HG02970 (cell line): Measurements from ENCODE around the gene MRPS16.
"Not testable (repeated sequence)": the region's sequence is repeated elsewhere in the genome, so short reads cannot be mapped to it uniquely, and the experiment has no call there.

ENCODE experiments used
- ATAC-seq: cut with Tn5 transposase; IDR thresholded peaks from one replicate; pipeline ENCODE4 v1.9.1; 2021; ENCODE audit warnings: mild to moderate bottlenecking, moderate library complexity, moderate number of reproducible peaks; ENCODE audit not compliant: unreplicated experiment, low FRiP score

The MRPS16 gene

DNA sequence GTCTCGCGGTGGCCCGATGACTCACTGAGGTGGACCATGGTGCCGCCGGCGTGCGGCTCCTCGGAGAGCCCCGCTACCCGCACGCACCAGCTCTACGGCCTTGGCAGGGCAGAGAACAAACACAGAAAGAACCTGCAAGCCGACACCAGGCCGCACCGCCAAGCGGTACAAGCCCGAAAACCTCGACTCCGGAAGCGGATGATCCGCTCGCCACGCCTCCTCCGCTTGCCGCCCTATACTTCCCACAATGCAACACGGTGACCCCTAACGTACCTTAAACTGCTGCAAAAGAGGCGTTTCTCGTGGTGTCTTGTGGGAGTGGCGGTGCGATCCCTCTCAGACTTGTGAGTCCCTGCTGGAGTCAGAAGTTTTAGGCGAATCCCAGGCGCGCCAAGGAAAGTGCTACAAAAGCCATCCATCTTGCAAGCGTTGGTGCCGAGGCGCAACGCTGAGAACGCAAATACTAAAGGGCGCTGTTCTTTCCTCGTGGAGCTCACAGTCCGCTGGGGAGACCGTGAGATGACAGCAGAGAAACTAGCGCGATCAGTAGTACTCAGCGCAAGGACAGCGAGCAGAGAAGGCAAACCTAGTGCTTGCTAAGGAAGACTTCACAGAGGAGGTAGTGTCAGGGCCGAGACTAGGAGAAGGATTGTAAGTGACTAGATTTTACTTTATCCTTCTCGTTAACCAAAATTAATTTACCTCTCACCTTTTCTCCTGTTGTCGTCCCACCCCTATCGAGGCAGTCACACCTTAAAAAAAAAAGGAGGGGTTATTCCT, at the start of gene MRPS16:
Gene MRPS16, minus strand, starts transcription at position 200 of the 780 bp plus-strand sequence. Its CDS starts 162 bp downstream, at position 38.
- peak; percentile 66 for ATAC-seq

DNA sequence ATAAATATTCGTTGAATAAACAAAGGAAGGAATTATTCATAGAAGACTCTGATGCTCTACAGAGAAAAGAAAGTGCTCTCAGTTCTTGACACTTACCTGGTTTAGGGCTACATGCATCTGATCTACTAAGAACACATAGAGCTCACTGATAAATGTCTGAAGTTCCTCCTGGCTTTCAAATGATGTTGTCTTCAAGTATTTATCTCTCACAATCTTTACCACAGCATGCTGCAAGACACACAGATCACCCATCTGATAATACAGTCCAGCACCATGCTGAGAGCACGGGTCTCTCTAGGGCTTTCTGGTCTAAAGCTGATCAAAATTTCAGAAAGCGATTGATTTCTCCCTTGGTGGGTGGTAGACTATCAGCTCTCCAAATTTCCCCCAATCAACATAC, 44.5 kb upstream of the MRPS16 start:
- no peak for ATAC-seq

DNA sequence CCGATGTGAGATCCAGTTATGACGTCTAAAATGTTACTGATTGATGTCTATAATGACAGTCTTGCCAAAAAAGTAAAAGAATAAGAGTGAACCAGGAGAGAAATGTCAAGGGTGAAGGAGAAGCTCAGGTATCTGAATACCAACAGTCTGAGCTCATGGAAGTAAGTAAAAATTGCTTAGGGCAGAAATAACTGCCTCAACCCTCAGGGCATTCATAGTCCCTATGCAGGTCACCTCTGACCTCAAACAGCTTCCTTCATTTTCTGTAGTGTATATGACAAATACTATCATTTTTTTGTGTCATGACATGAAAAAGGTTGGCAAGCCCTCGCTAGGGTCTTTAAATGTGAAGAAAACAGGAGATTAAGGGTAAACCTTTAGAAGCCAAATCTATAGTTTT, 41.0 kb upstream of the MRPS16 start:
- no peak for ATAC-seq

DNA sequence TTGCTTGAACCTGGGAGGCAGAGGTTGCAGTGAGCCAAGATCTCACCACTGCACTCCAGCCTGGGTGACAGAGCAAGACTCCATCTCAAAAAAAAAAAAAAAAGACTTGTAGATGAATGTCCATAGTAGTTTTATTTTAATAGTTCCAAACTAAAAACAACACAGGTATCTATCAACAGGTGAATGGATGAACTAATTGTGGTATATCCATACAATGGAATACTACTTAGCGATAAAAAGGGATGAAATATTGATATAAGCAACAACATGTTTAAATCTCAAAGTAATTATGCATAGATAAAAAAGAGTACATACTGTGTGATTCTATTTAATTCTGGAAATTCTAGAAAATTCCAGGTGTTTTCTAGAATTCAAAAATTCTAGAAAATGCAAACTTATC, 37.5 kb upstream of the MRPS16 start:
- no peak for ATAC-seq

DNA sequence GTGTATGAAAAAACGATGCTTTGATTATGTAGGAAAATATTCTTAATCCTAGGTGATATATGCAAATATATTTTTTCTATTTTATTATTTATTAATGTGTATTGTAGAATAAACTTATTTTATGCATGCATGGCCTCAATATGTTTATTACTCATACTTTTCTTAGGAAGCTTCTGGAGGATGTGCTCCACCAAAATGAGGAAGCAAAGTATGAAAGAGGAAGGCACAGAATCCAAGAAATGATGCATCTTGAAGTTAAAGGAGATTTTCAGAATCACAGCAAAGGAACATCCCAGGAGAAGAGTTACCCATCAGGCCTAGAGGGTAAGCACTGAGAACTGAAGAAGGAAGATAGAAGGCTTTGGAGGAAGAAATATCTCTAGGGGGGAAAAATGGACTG, 35.0 kb upstream of the MRPS16 start:
- no peak for ATAC-seq

DNA sequence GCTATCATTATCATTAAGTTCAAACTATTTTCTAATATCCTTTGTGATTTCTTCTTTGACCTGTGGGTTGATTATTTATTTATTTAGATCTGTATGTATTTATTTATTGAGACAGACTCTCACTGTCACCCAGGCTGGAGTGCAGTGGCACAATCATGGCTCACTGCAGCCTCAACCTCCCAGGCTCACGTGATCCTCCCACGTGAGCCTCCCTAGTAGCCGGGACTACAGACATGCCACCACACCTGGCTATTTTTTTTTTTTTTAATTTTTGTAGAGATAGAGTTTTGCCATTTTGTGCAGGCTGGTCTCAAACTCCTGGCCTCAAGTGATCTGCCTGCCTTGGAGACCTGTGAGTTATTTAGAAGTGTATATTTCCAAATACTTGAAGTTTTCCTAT, 28.7 kb upstream of the MRPS16 start:
- ATAC-seq, result no peak

DNA sequence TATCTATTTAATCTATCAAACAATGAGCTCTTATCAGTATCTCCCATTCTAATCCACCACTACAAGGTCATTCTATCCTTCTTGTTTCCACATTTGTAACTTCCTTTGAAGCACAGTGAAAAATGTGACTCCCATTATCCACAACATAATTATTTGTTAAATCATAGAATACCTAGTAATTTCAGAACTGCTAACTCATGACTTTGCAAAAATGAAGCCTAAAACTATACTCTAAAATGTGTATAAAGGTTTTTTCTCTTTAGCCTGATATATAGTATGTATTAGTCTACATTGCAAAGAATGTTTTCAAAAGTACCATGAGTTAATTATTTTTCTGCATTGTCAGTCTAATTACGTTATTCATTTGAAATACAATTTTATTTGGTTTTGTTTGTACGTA, 12.0 kb upstream of the MRPS16 start:
- no peak for ATAC-seq

DNA sequence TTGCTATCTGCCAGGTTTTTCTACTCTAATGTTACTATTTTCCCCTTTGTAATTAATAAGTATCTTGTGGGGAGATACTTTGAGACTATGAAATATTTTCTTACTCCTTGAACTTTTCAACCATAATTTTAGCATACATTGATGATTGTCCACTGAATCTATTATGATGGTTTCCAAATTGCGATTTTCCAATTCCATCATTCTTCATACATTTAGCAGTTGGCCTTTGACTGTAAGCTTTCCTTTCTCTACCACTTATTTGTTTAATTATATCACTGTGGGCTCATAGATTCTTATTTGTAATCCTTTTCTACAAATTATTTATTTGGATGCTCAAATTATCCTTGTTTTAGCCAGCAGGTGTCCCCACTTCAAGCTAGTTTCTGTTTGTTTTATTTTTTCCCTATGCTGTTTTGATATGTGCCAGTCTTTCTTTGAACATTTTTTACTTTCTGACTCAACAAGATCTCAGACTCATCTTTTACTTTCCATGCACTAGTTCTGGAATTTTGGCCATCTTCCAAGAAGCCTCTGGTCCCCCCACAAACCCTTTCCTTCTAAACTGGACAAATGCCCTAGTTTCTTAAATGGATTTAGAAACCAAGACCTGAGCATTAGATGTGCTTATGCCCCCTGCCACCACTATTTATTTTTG, 11.4 kb upstream of the MRPS16 start:
- ATAC-seq, result no peak

DNA sequence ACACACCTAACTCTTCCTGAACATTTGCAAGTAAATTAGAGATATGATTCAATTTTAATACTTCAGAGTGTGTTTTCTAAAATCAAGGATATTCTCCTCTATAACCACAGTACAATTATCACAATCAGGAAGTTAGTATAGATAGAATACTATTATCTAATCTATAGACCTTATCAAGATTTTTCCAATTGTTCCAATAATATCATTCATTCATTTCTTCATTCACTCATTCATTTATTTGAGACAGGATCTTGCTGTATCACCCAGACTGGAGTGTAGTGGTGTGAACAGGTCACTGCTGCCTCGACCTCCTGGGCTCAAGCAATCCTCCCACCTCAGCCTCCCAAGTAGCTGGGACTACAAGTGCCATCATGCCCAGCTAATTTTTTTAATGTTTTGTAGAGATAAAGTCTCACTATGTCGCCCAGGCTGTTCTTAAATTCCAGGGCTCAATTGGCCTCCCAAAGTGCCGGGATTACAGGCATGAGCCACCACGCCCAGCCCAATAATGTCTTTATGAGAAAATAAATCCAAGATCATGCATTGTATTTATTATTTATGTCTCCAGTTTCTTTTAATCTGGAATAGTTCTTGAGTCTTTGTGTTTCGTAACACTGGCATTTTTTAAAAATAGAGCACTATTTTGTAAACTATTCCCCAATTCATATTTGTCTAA, 10.6 kb upstream of the MRPS16 start:
- ATAC-seq, result no peak

DNA sequence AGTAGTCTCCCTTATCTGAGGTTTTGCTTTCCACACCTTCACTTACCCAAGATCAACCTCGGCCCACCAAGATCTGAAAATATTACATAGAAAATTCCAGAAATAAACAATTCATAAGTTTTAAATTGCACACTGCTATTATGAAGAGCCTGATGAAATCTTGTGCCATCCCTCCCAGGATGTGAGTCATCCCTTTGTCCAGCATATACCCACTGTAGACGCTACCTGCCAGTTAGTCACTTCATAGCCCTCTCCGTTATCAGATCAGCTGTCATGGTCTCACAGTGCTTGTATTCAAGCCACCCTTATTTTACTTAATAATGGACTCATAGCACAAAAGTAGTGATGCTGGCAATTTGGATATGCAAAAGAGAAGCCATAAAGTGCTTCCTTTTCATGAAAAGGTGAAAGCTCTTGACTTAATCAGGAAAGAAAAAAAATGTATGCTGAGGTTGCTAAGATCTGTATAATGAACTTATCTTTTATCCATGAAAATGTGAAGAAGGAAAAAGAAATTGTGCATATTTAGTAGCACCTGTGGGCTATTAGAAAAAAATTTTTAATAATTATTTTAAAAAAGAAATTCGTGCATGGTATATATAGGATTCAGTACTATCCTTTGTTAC, 9.8 kb upstream of the MRPS16 start:
- ATAC-seq, result no peak

DNA sequence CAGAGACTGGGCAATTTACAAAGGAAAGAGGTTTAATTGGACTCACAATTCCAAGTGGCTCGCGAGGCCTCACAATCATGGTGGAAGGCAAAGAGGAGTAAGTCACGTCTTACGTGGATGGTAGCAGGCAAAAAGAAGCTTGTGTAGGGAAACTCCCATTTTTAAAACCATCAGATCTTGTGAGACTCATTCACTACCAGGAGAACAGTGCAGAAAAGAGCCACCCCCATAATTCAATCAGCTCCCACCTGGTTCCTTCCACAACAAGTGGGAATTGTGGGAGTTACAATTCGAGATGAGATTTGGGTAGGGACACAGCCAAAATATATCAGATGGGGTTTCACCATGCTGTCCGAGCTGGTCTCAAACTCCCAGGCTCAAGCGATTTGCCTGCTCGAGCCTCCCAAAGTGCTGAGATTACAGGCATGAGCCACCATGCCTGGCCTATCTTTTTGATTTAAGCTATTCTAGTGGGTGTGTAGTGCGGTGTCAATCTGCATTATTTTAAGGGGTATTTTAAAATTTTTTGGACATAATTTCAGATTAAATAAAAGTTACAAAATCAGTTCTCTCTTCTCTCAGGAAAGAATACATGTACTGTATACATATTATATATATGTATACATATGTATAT, 9.0 kb upstream of the MRPS16 start:
- no peak for ATAC-seq

DNA sequence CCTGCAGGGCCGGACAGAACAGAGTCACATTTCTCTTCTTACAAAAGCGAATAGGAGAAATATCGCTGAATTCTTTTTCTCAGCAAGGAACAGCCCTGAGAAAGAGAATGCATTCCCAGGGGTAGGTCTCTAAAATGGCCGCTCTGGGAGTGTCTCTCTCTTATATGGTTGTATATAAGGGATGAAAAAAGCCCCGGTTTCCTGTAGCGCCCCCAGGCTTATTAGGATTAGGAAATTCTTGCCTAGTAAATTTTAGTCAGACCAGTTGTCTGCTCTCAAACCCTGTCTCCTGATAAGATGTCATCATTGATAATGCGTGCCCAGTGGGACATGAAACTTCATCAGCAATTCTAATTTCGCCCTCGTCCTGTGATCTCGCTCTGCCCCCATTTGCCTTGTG, 6.2 kb upstream of the MRPS16 start:
- ATAC-seq, result not testable (repeated sequence)

DNA sequence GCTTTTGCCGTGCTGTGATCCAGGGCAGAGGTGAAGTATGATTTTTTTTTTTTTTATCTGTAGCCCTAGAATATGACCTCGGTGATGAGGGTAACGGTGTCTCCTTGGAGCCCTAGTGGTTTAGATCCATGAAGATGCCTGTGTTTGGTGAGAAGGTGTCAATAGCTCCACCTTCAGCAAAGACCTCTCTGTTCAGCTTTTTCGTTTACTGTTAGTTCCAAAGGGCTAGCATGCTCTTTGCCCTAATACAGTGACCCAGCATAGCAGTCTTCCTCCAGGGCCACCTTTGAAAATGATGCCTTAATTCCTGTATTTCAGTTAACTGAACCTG, 746 bp upstream of the MRPS16 start:
- peak; percentile 15 for ATAC-seq

DNA sequence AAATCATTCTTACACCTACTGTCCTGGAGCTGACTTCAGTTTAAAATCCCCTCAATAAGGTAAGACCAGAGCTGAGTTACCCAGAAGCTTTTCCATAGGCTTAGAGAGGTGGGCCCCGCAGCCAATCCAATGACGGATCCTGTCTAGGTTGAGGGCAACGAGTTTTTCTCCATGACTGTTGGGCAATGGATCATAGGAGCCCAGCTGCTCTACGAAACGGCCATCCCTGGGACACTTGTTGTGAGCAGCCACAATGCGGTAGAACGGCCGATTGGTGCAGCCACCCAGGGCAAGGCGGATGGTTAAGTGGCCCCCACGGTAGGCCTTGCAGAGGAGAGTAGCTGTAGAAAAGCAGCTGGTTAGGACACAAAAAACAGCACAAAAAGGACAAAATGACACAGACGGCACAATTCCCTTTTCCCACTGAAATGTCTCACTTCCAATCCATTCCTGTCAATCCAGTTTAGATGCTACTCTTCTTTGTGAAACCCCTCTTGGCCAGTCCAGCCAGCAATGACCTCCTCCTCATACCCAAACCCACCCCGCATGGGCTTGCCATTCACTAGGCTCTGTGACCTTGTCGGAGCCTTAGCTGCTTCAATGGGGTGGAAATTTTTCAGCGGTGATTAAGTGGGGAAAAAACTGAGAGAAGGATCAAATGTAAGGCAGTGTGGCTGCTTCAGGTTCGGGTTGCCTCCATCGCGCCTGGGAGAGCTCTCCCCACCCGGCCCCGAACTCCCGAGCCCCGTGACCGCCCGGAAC, 580 bp downstream of the MRPS16 start:
- ATAC-seq, result no peak

DNA sequence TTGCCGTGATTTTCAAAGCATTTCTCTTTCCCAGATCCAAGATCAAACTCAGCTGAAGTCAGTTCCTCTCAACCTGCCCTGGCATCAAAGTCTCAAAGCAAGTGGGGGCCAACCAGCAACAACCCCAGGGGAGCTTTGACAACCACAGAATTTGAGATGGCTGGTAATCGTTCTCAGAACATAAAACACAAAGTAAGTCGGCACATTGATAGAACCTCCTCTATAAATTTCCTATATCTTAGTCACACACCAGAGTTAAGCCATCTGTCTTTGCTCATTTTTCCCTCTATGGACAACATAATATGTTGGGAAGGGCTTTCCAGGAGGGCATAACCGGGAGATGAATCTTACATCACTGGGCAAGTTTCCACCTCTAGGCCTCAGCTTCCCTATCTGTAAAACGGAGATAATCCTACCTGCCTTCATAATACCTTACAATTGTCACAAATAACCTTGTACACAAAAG, 4.2 kb downstream of the MRPS16 start:
- ATAC-seq, result no peak

DNA sequence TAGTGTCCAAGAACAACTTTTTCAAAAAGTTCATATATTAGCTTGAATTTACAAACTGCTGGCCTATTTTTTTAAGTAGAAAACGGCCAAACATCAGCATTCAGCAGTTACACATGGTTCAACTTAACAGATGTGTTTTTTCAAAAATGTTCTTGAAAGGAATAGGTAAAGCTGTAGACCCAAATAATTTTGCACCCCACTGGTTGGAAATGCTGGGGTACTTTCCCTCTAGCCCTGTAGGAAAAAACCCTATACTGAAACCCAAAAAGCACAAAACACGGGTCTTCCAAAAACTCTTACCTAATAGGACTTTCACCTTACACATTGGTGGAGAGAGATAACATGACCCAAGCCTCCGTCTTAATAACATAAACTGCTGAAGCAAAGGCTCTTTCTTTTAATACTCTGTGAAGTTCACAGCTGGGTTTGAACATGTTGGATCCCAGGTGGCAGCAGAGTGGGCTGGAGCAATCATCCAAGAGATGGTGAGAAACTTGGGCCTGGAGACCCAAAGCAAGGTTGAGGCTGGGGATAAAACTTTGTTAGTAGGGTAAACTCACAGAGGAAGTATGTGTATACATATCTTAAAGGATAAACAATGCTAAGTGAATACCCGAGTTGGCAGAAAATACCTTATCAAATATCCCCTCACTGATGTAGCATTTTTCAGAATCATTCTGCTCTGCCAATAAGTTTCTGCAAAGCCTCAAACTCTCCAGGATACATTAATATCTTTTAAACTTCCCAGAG, 4.8 kb downstream of the MRPS16 start:
- ATAC-seq, result no peak

DNA sequence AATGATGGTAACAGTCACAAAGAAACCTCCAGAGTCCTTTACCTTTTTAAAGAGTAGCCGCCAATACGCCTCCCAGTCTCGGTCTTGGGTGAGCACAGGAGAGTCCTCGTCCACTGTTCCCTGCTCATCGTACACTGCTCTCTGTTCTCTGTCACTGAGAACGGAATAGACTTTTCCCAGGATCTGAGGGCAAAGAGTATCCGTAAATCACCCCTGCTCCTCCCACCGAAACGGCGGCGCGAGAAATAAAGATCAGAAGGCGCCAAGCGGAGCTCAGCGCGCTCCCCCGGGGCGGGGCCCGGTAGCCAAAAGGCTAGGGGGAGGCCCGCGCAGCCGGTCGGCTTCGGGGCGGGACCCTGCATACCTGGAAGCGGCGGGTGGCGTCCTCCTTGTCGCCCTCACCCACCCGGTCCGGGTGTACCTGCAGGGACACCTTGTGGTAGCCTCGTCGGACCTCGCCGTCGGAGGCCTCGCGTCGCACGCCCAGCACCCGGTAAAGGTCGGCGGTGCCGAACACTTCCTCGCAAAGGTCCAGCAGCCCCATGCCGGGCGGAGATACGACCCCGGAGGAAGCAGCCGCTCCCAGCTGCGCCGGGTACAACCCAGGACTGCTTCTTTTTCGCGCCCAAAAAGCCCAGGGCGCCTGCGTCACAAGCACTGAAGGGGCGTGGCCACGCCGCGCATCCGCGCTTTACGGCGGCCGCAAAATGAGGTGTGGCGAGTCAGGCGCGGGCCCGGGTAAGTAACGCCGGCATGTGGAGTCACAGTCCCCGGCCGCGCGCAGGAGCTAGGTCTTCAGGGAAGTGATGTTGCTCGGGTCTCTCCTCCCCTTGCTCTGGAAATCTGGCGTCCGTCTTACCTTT, 5.6 kb downstream of the MRPS16 start, which contains the start of gene DNAJC9:
Gene DNAJC9, minus strand, starts transcription at position 610 of the 863 bp plus-strand sequence. Its CDS starts 66 bp downstream, at position 544.
- ATAC-seq, result peak; percentile 75

DNA sequence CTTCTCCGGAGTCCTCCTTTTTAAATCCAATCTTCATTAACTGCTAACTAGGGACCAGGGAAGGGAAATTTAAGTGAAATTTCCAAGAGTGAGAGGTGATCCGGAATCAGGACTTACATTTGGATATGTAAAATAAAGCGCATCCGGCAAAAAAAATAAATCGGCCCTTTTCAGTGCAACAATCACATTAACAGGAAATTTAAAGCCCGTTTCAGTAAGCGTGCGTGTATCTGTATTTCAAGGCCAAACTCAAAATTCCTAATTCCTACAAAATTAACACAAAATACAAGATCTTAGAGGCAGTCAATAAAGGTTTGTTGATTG, 6.2 kb downstream of the MRPS16 start:
- no peak for ATAC-seq
